K562 (cell line): Measurements from ENCODE around the gene SEC24A. TPM values are rescaled to one million over a fixed set of nuclear protein-coding genes. Genes with fewer than 3 reads are reported as not detected.

Experiments
- ATAC-seq: fragments of 200-7000 bp; cut with Tn5 transposase; 3 replicates; pipeline ENCODE4 v1.9.1; 2020; ENCODE audit warnings: moderate library complexity
- BruUV-seq: library from RNA; stranded (reverse); fragments of 400-500 nt; replicated peaks from 2 replicates; lab custom pipeline; 2021; lab: Mats Ljungman, UMichigan
- CTCF ChIA-PET: fragments of 300-600 bp; formaldehyde crosslinking; extraction: SDS; loops from one replicate; lab custom pipeline; 2021; ENCODE audit warnings: low intra/inter-chr PET ratio; lab: Yijun Ruan, JAX
- POLR2A ChIA-PET: fragments of 300-600, 350-650 bp; sonication (Branson Sonifier 250); formaldehyde crosslinking; extraction: SDS; loops from one replicate; lab custom pipeline; 2021; ENCODE audit warnings: antibody characterized with exemption, inconsistent platforms; lab: Yijun Ruan, JAX
- DNase-seq, 4 experiments: peaks; one replicate each; pipeline versions ENCODE4 v3.0.0 to v3.0.0-alpha.2; 2011 to 2018; ENCODE audit warnings: low spot score in 3 of 4, mixed read lengths in 3 of 4; ENCODE audit errors: extremely low read depth in 1 of 4
- FAIRE-seq: peaks from 2 replicates; lab custom pipeline; 2011; peaks lifted over from hg19 to GRCh38; lab: Jason Lieb, UNC
- H2AFZ ChIP-seq: 2 replicates; pipeline ENCODE4 v1.6.0; 2011; ENCODE audit warnings: low read depth, low read length, control low read depth, inconsistent platforms
- H3K27ac ChIP-seq: fragments of 200-600 bp; 3 replicates; pipeline ENCODE4 v1.8.0; 2011; ENCODE audit warnings: low read depth, mild to moderate bottlenecking, control low read depth, inconsistent platforms, low read length, moderate library complexity, mixed read lengths; ENCODE audit errors: extremely low read depth
- H3K27me3 ChIP-seq, 2 experiments: fragments of 300-600 bp in 1 of 2; 2 replicates in 1 of 2; 3 replicates in 1 of 2; pipeline versions ENCODE4 v1.6.0 to v1.8.0; 2011; ENCODE audit warnings: inconsistent platforms in 2 of 2, low read length in 2 of 2, mild to moderate bottlenecking in 1 of 2, mixed read lengths in 1 of 2, moderate library complexity in 1 of 2; ENCODE audit not compliant: control insufficient read depth in 2 of 2, insufficient read depth in 2 of 2
- H3K36me3 ChIP-seq: fragments of 300-600 bp; 3 replicates; pipeline ENCODE4 v1.8.0; 2011; ENCODE audit warnings: mild to moderate bottlenecking, low read length, inconsistent platforms; ENCODE audit not compliant: control insufficient read depth, insufficient read depth
- H3K4me1 ChIP-seq, 2 experiments: fragments of 200-600 bp in 1 of 2; replicated peaks in 1 of 2; 2 replicates in 1 of 2; 3 replicates in 1 of 2; pipeline versions ENCODE4 v1.5.1 to v1.8.0; 2011; ENCODE audit warnings: inconsistent platforms in 2 of 2, low read length in 2 of 2, mild to moderate bottlenecking in 1 of 2, mixed read lengths in 1 of 2, moderate library complexity in 1 of 2; ENCODE audit not compliant: control insufficient read depth in 2 of 2, insufficient read depth in 2 of 2
- H3K4me2 ChIP-seq: 2 replicates; pipeline ENCODE4 v1.6.1; 2011; ENCODE audit warnings: low read length, control low read depth, inconsistent platforms, mixed read lengths; ENCODE audit not compliant: insufficient read depth
- H3K4me3 ChIP-seq: fragments of 200-600 bp; sonication (generic), shearing (Covaris generic); 2 replicates; pipeline ENCODE4 v1.5.1; 2016; ENCODE audit warnings: control low read depth, inconsistent platforms
- H3K79me2 ChIP-seq: fragments of 200-600 bp; 3 replicates; pipeline ENCODE4 v1.8.0; 2011; ENCODE audit warnings: low read length, inconsistent platforms; ENCODE audit not compliant: control insufficient read depth, insufficient read depth
- H3K9ac ChIP-seq, 2 experiments: 2 replicates each; pipeline versions ENCODE4 v1.6.0 to v1.6.1; 2011; ENCODE audit warnings: low read depth in 2 of 2, low read length in 2 of 2, control low read depth in 1 of 2, inconsistent platforms in 1 of 2, mild to moderate bottlenecking in 1 of 2, mixed read lengths in 1 of 2; ENCODE audit not compliant: insufficient read depth in 1 of 2
- H3K9me1 ChIP-seq: one replicate; pipeline ENCODE4 v1.6.0; 2011; ENCODE audit warnings: inconsistent platforms, mild to moderate bottlenecking, low read length, moderate library complexity; ENCODE audit not compliant: control insufficient read depth, insufficient read depth
- H3K9me3 ChIP-seq: replicated peaks from 2 replicates; pipeline ENCODE4 v1.5.1; 2011; ENCODE audit warnings: low read depth, low read length, inconsistent platforms; ENCODE audit not compliant: control insufficient read depth, insufficient read depth
- H4K20me1 ChIP-seq: replicated peaks from 2 replicates; pipeline ENCODE4 v1.6.1; 2011; ENCODE audit warnings: low read length, inconsistent platforms, mixed read lengths; ENCODE audit not compliant: control insufficient read depth, insufficient read depth
- BRD4 ChIP-seq: fragments of 200-600 bp; sonication (generic); IDR thresholded peaks from 2 replicates; pipeline ENCODE4 v1.6.1; 2017; ENCODE audit warnings: inconsistent platforms
- CEBPG ChIP-seq, 3 experiments: fragments of 200-800 bp in 1 of 3; sonication (Bioruptor generic) in 1 of 3; sonication (generic) in 1 of 3; formaldehyde crosslinking in 1 of 3; IDR thresholded peaks in 2 of 3; conservative IDR thresholded peaks in 1 of 3; 2 replicates each; pipeline versions ENCODE4 v1.6.1 to v1.8.0; 2016 to 2022; ENCODE audit warnings: missing compliant biosample characterization in 2 of 3, missing genetic modification characterization in 2 of 3, mild to moderate bottlenecking in 1 of 3, missing genetic modification reagents in 1 of 3
- CREB1 ChIP-seq, 2 experiments: sonication (generic) in 1 of 2; formaldehyde crosslinking in 1 of 2; IDR thresholded peaks; 2 replicates each; pipeline versions ENCODE4 v1.6.1 to v1.8.0; 2012 to 2022; ENCODE audit warnings: inconsistent platforms in 1 of 2, mild to moderate bottlenecking in 1 of 2, missing genetic modification reagents in 1 of 2, moderate library complexity in 1 of 2
- DMBX1 ChIP-seq: fragments of 250-450 bp; sonication (Bioruptor Pico); IDR thresholded peaks from 2 replicates; pipeline ENCODE4 v1.8.0; 2022; ENCODE audit warnings: inconsistent platforms, mild to moderate bottlenecking, moderate library complexity, borderline replicate concordance
- GMEB1 ChIP-seq: fragments of 250-450 bp; sonication (Bioruptor Pico); IDR thresholded peaks from 2 replicates; pipeline ENCODE4 v1.4.0; 2020; ENCODE audit warnings: mild to moderate bottlenecking
- ZBTB17 ChIP-seq: fragments of 450-650 bp; formaldehyde crosslinking; IDR thresholded peaks from 2 replicates; pipeline ENCODE4 v1.4.0; 2020; ENCODE audit warnings: mild to moderate bottlenecking
- WGBS: fragments of 100-300 bp; shearing (Covaris generic); methylation state at CpG from one replicate; pipeline ENCODE4 v1.1.6; 2016; ENCODE audit warnings: low coverage, mixed read lengths; ENCODE audit not compliant: insufficient coverage; ENCODE audit errors: missing lambda C conversion rate; 5-methylcytosine and 5-hydroxymethylcytosine counted together
- in situ Hi-C: fragments of 300-500 bp; cut with MboI; formaldehyde crosslinking; loops from 4 replicates; pipeline ENCODE4 v1.15.0; 2018; ENCODE audit warnings: inconsistent platforms, mixed read lengths
- intact Hi-C: fragments of 100-400 bp; cut with micrococcal nuclease; formaldehyde crosslinking; loops from 2 replicates; pipeline ENCODE4 v1.14.2; 2022
- polyA plus RNA-seq, 8 experiments: library from polyadenylated mRNA; depleted of rRNA in 4 of 8; stranded (reverse) in 5 of 8; unstranded in 3 of 8; fragments of >200 nt; fragmentation: Nextera tagmentation in 2 of 8; fragmentation: Illumina TruSeq in 1 of 8; extraction: Ambion mirVana in 2 of 8; extraction: Trizol in 1 of 8; gene quantifications; 2 replicates each; pipeline versions ENCODE4 v1.2.1 to v1.2.3, GENCODE V29; 2011 to 2014; ENCODE audit warnings: inconsistent platforms in 1 of 8, missing spikeins in 1 of 8
- total RNA-seq, 7 experiments: library from RNA; depleted of rRNA in 6 of 7; stranded (reverse); fragments of >200 nt in 6 of 7; fragmentation: Illumina TruSeq in 2 of 7; extraction: Trizol in 2 of 7; gene quantifications; 2 replicates each; pipeline versions ENCODE4 v1.2.1 to v1.2.3, GENCODE V29; 2011 to 2021; ENCODE audit warnings: low replicate concordance in 1 of 7
- TF ChIP-seq, protein P1 (sequence below), 3 experiments: fragments of 200-800 bp in 1 of 3; sonication (Bioruptor generic) in 1 of 3; sonication (generic) in 1 of 3; formaldehyde crosslinking in 1 of 3; IDR thresholded peaks; 2 replicates each; pipeline versions ENCODE4 v1.6.1 to v1.8.0; 2016 to 2022; ENCODE audit warnings: mild to moderate bottlenecking in 2 of 3, missing compliant biosample characterization in 2 of 3, missing genetic modification characterization in 2 of 3, missing genetic modification reagents in 1 of 3
- TF ChIP-seq, protein P2 (sequence below): fragments of 250-450 bp; sonication (Bioruptor Pico); IDR thresholded peaks from 2 replicates; pipeline ENCODE4 v1.4.0; 2020

Gene SEC24A
- total and polyA plus RNA-seq, 9 of the 15 experiments (the other 6 are each of a cell fraction or from before 2014, with no cell fraction given): 7.9 to 36.5 (median 17.5) TPM

DNA sequence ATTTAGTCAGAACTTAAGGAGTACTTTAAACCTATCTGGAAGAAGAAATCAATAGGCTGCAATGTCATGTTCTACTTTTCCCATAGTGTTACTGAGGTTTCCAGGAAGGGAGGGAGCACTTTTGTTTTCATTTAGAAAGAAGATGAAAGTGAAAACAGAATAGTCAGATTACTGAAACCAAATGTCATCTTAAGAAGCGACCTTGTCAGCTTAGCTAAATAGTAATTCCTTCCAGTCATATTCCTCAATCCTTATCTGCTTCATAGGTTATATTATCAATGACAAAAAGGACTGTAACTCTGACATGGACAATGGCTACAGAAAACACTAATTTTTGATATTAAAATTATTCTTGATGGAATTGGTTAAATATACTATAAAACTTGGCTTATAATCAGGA is 43.7 kb upstream of the SEC24A start (continued):
- TF ChIP-seq, protein P1, sequence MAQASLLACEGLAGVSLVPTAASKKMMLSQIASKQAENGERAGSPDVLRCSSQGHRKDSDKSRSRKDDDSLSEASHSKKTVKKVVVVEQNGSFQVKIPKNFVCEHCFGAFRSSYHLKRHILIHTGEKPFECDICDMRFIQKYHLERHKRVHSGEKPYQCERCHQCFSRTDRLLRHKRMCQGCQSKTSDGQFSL (CRISPR knock-in tag; IDR thresholded peaks at IDR 0.05): no peak
- TF ChIP-seq, protein P1 (tag; IDR thresholded peaks at IDR 0.05): no peak
- TF ChIP-seq CREB1 (IDR thresholded peaks at IDR 0.05) (no peak), CREB1 (CRISPR knock-in tag; IDR thresholded peaks at IDR 0.05) (no peak), GMEB1 (CRISPR knock-in tag) (no peak), ZBTB17 (no peak), BRD4 (no peak)
- TF ChIP-seq, protein P2, sequence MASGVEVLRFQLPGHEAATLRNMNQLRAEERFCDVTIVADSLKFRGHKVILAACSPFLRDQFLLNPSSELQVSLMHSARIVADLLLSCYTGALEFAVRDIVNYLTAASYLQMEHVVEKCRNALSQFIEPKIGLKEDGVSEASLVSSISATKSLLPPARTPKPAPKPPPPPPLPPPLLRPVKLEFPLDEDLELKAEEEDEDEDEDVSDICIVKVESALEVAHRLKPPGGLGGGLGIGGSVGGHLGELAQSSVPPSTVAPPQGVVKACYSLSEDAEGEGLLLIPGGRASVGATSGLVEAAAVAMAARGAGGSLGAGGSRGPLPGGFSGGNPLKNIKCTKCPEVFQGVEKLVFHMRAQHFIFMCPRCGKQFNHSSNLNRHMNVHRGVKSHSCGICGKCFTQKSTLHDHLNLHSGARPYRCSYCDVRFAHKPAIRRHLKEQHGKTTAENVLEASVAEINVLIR (CRISPR knock-in tag): no peak

- Histone ChIP-seq H3K9me1 (no peaks in the 10 kb centered on the region), H3K79me2 (no peaks in the 10 kb centered on the region), H3K9me3 (no peaks in the 10 kb centered on the region), H3K4me2 (no peak overlapping the region), H4K20me1 (no peaks in the 10 kb centered on the region), H2AFZ (no peak overlapping the region), H3K4me3 (no peak overlapping the region), H3K4me1 (no peaks in the 10 kb centered on the region), H3K9ac (no peak overlapping the region), H3K27ac (no peak overlapping the region), H3K36me3 (peaks cover 72% of the 10 kb centered on the region), H3K27me3 (no peaks in the 10 kb centered on the region)
- CTCF ChIA-PET: no interaction called here
- DNase-seq: no peak
- POLR2A ChIA-PET: interaction anchor here (0.7 to 1.2 kb wide), 3 partner anchors 9 to 729 kb away, joined by 3 to 8 read pairs (median 3); no protein-coding TSS in a partner anchor
- in situ Hi-C loops: no loop called here
- no peak for TF ChIP-seq DMBX1 (CRISPR knock-in tag)
- TF ChIP-seq CEBPG (CRISPR knock-in tag; IDR thresholded peaks at IDR 0.05): no peak
- TF ChIP-seq CEBPG (tag; conservative IDR thresholded peaks at IDR 0.05 in 1 of 2, IDR thresholded peaks at IDR 0.05 in 1 of 2): 0 out of 4 replicates have a peak, but pooled peaks of 1 of the 2 experiments have one; percentile 23
- intact Hi-C loops: no loop called here
- no peak for ATAC-seq
- FAIRE-seq: no peak
- BruUV-seq: no TSS peak
- WGBS: 84% methylated on average over 5 of the region's 5 CpGs
These were observed 41.9 kb upstream of the SEC24A start for GRCh38 chr5:134606726-134607125.
